ENCODE data around the gene IL15.
"Not testable (repeated sequence)": the region's sequence is repeated elsewhere in the genome, so short reads cannot be mapped to it uniquely, and the experiment has no call there.

IL15 gene

GRCh38 chr4:141705048-141705746 is 68.8 kb downstream of the IL15 start:
- no peak for DNase-seq

- DNase-seq: no peak
These were observed 69.5 kb downstream of the IL15 start for GRCh38 chr4:141705747-141706377.

- DNase-seq: no peak
These were observed 70.1 kb downstream of the IL15 start for GRCh38 chr4:141706445-141706844.

GRCh38 chr4:141711211-141711610 is 74.8 kb downstream of the IL15 start:
- DNase-seq: no peak

GRCh38 chr4:141713185-141713584 is 76.8 kb downstream of the IL15 start:
- DNase-seq: no peak

- peak; percentile 88 for DNase-seq
These were observed 77.5 kb downstream of the IL15 start for GRCh38 chr4:141713771-141714445.

GRCh38 chr4:141719585-141719984 is 83.2 kb downstream of the IL15 start:
- DNase-seq: no peak

- DNase-seq: no peak
These were observed 84.8 kb downstream of the IL15 start for GRCh38 chr4:141721174-141721573.

- no peak for DNase-seq
These were observed 88.3 kb downstream of the IL15 start for GRCh38 chr4:141724646-141725045.

GRCh38 chr4:141727420-141727819 is 91.0 kb downstream of the IL15 start:
- DNase-seq: no peak

- no peak for DNase-seq
These were observed 94.4 kb downstream of the IL15 start for GRCh38 chr4:141730805-141731204.

GRCh38 chr4:141731481-141731880 is 95.1 kb downstream of the IL15 start:
- peak; percentile 3 for DNase-seq

- no peak for DNase-seq
These were observed 103.3 kb downstream of the IL15 start for GRCh38 chr4:141739636-141740035.

- DNase-seq: no peak
These were observed 109.6 kb downstream of the IL15 start for GRCh38 chr4:141746026-141746425.

- not testable (repeated sequence) for DNase-seq
These were observed 115.4 kb downstream of the IL15 start for GRCh38 chr4:141751806-141752205.

- no peak for DNase-seq
These were observed 120.9 kb downstream of the IL15 start for GRCh38 chr4:141757287-141757686.

- DNase-seq: no peak
These were observed 123.5 kb downstream of the IL15 start for GRCh38 chr4:141759796-141760425.

GRCh38 chr4:141761926-141762325 is 125.5 kb downstream of the IL15 start:
- DNase-seq: no peak

GRCh38 chr4:141763374-141763773 is 127.0 kb downstream of the IL15 start:
- no peak for DNase-seq

- DNase-seq: no peak
These were observed 132.6 kb downstream of the IL15 start for GRCh38 chr4:141768954-141769353.

GRCh38 chr4:141771889-141772830 is 135.8 kb downstream of the IL15 start:
- no peak for DNase-seq

GRCh38 chr4:141772838-141773237 is 136.5 kb downstream of the IL15 start:
- no peak for DNase-seq

GRCh38 chr4:141782205-141782604 is 145.8 kb downstream of the IL15 start:
- no peak for DNase-seq
